GM19328 (cell line): Measurements from ENCODE around the gene CACNB2.

Experiments
- ATAC-seq: cut with Tn5 transposase; IDR thresholded peaks from one replicate; pipeline ENCODE4 v1.9.1; 2021; ENCODE audit warnings: mild to moderate bottlenecking, moderate library complexity; ENCODE audit not compliant: unreplicated experiment

Gene CACNB2

DNA sequence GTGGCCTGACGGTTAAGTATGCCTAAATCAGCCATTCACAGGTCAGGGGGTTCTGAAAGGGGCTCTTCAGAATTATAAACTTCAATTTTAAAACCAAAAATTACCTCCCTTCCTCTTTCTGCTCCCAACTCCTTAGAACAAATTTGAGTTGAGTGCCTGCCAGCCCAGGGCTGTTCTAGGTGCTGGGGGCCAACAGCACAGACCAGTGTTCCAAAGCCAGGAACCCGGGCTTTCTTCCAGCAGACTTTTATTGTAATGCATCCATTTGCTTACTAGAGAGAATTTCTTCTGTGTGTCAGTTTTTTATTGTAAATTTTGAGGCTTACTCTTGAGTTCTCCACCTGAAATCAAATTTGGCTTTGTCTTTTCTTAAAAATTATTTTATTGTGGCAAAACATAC, 238.5 kb downstream of the CACNB2 start:
- no peak for ATAC-seq

- ATAC-seq: no peak
Measured at GRCh38 chr10:18381679-18382078, 241.5 kb downstream of the CACNB2 start.

- ATAC-seq: no peak
Measured at GRCh38 chr10:18397906-18398305, 257.7 kb downstream of the CACNB2 start.

DNA sequence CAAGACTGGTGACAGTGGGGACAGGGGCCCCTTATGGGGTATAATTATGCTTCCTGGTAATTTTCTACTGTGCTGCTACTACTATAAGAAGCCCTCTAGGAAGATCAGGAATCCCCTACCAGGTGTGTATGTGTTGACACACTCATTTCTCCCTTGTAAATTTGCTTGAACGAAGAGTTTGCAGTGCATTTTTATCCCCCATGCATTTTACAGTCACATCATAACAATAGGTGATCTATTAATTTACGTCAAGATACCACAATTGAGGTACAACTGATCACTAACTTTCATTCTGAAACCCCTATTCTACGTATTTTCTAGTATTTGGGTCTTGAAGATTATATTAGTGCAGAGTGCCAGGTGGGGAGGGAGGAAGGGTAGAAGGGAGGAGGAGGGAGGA, 258.9 kb downstream of the CACNB2 start:
- ATAC-seq: no peak

GRCh38 chr10:18400201-18400905, 260.1 kb downstream of the CACNB2 start:
- ATAC-seq: no peak

- ATAC-seq: no peak
Measured at GRCh38 chr10:18400906-18401245, 260.7 kb downstream of the CACNB2 start.

GRCh38 chr10:18401416-18402195, 261.4 kb downstream of the CACNB2 start:
- no peak for ATAC-seq

- no peak for ATAC-seq
Measured at GRCh38 chr10:18402853-18403252, 262.6 kb downstream of the CACNB2 start.

DNA sequence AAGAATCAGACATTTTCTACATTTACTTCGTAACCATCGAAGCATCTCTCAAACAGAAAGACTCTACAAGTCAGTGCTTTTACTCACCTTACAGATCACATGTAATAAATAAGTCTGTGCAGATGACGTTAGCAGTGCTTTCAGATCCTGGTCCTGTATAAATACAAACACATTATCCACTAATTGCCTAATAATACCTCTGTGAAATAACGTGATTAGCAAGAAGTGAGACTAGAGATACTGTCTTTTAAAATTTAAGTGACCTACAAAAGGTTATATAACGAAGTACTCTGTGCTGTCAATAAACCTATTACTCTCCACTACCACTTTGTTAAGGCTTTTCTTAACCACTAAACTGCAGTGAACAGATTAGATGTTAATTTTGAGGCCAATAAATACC, 264.3 kb downstream of the CACNB2 start:
- no peak for ATAC-seq

GRCh38 chr10:18406136-18406535, 265.9 kb downstream of the CACNB2 start:
- no peak for ATAC-seq

DNA sequence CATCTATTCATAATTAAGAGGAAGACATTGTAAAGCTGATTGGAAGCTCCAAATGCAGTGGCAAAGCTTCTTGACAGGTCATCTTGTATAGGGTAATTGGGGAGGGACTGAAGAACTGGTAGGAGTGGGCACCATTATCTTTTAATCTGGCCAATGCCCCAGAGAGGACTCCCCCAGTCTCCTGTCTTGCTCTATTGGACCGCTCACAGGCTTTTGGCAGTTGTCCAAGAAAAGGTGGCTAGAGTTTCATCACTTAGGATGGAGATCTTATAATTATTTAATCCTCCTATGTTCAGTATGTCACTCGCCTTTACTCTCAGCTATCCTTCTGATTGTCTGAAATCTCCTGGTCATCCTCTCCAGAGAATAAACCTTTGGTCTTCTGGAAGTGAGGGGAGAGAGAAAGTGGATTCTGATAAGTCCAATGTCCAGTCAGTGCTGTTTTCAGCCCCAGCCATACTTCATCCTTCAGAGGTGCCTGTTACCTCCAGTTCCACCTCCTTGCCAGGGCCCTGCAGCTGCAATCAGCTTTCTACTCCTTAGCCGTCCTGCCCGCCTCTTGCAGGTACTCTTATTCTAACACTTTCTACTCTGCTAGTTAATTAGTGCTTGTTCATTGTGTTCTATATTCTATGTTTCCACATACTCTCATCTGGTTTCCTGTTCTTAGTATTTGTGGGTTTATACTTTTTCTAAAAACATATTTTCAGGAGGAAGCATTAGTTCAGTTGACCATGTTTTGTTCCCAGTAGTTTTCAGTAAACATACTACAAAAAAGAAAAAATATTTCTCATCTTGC, 269.6 kb downstream of the CACNB2 start:
- ATAC-seq: no peak

GRCh38 chr10:18414061-18414460, 273.8 kb downstream of the CACNB2 start:
- no peak for ATAC-seq

DNA sequence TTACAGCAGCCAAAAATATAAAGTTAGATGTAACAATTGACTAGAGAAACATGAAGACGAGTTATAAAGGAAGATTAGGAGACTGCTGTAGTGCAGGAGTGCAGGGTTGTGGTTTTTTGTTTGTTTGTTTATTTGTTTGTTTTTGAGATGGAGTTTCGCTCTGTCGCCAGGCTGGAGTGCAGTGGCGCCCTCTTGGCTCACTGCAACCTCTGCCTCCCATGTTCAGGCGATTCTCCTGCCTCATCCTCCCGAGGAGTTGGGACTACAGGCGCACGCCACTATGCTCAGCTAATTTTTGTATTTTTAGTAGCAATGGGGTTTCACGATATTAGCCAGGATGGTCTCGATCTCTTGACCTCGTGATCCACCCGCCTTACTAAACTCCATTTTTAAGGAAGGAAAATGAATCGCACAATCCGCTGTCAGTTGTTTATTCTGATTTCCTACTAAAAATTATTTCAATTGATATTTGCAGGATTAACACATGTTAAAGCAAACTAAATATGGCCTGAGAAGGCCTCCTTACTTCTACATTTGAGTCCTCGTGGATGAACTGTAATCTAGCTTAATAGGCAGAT, 277.8 kb downstream of the CACNB2 start:
- no peak for ATAC-seq

DNA sequence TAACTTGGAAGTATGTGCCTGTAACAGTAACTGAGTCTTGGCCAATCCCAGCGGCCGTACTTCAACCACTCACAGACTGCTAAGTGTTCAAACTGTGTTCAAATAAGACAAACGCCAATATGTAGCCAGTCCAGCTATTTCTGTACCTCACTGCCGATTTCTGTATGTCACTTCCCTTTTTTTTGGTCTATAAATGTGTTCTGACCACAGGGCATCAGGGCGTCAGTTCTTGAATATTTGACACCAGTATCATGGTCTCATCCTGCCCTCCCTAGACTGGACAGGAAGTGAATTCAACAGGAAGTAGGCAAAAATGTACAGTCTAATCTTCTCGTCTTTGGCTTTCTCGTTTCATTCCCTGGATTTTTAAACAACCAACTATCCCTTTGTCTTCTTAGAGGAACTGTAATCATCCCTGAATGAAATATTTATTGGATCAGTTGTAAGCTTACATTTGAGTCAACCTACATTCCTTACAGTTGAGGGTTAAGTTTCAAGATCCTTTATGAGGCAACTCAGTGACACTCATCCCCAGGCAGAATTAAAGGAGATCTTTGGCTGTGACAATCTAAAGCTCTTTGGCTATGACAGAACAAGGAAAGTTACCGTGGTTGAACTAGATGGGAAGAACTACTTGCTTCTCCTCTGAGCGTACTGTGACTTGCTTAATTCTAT, 278.5 kb downstream of the CACNB2 start:
- no peak for ATAC-seq

GRCh38 chr10:18419945-18420344, 279.7 kb downstream of the CACNB2 start:
- ATAC-seq: no peak

- no peak for ATAC-seq
Measured at GRCh38 chr10:18421726-18422293, 281.6 kb downstream of the CACNB2 start.

- ATAC-seq: no peak
Measured at GRCh38 chr10:18423058-18423637, 282.9 kb downstream of the CACNB2 start.

GRCh38 chr10:18424200-18424599, 284.0 kb downstream of the CACNB2 start:
- ATAC-seq: no peak

- no peak for ATAC-seq
Measured at GRCh38 chr10:18429335-18429734, 289.1 kb downstream of the CACNB2 start.

- no peak for ATAC-seq
Measured at GRCh38 chr10:18436902-18437301, 296.7 kb downstream of the CACNB2 start.
